Body of pancreas (tissue), 4 donors: ENCODE results near the gene GRIP2. TPM values are rescaled to one million over a fixed set of nuclear protein-coding genes. Genes with fewer than 3 reads are reported as not detected.

Source experiments
- ATAC-seq: fragments of 150-250 bp; one replicate; pipeline ENCODE4 v1.9.1; 2016
- DNase-seq, 4 donors: peaks; one replicate each; pipeline ENCODE4 v3.0.0-alpha.2; 2019
- H3K27ac ChIP-seq, 4 donors: fragments of 200-600 bp; sonication (generic); 1 replicate in 3 of 4; 2 replicates in 1 of 4; pipeline versions ENCODE4 v1.5.1 to v1.6.1; 2016 to 2019; ENCODE audit warnings: mild to moderate bottlenecking in 1 of 4, mixed read lengths in 1 of 4, moderate library complexity in 1 of 4
- H3K27me3 ChIP-seq, 2 donors: fragments of 200-600 bp; sonication (generic); one replicate each; pipeline ENCODE4 v1.6.0; 2016; ENCODE audit warnings: mild to moderate bottlenecking in 1 of 2
- H3K36me3 ChIP-seq, 2 donors: fragments of 200-600 bp; sonication (generic); replicated peaks in 1 of 2; 2 replicates each; pipeline ENCODE4 v1.5.1; 2016; ENCODE audit warnings: low read depth in 2 of 2; ENCODE audit not compliant: insufficient read depth in 1 of 2
- H3K4me1 ChIP-seq: fragments of 200-600 bp; sonication (generic); one replicate; pipeline ENCODE4 v1.6.0; 2016
- H3K4me3 ChIP-seq, 2 donors: fragments of 200-600 bp; sonication (generic); 1 replicate in 1 of 2; 2 replicates in 1 of 2; pipeline ENCODE4 v1.5.1; 2016 to 2019
- H3K9me3 ChIP-seq, 3 donors: fragments of 200-600 bp; sonication (generic); 1 replicate in 2 of 3; 2 replicates in 1 of 3; pipeline ENCODE4 v1.5.1; 2016
- POLR2A ChIP-seq, 3 donors: fragments of 450-650 bp; IDR thresholded peaks; one replicate each; pipeline ENCODE4 v1.6.1; 2016; ENCODE audit warnings: antibody characterized with exemption in 3 of 3, mild to moderate bottlenecking in 2 of 3
- WGBS, 2 donors: methylation state at CpG; one replicate each; pipeline ENCODE4 v1.1.5; 2017; 5-methylcytosine and 5-hydroxymethylcytosine counted together
- intact Hi-C: fragments of 100-400 bp; cut with DNase I; formaldehyde crosslinking; loops from one replicate; pipeline ENCODE4 v1.15.1; 2023
- total RNA-seq, 2 donors: library from RNA; depleted of rRNA; stranded (reverse); fragments of >200 nt; gene quantifications; one replicate each; pipeline ENCODE4 v1.1.0, GENCODE V29; 2016
- TF ChIP-seq, protein P1 (sequence below), 7 experiments: fragments of 450-650 bp in 4 of 7; fragments of 200-600 bp in 3 of 7; sonication (generic) in 3 of 7; IDR thresholded peaks; one replicate each; pipeline ENCODE4 v1.5.1; 2016 to 2019; ENCODE audit warnings: antibody characterized with exemption in 7 of 7

The GRIP2 gene
- total RNA-seq, 2 donors from 2014 or later: 0.26 to 0.99 TPM

DNA sequence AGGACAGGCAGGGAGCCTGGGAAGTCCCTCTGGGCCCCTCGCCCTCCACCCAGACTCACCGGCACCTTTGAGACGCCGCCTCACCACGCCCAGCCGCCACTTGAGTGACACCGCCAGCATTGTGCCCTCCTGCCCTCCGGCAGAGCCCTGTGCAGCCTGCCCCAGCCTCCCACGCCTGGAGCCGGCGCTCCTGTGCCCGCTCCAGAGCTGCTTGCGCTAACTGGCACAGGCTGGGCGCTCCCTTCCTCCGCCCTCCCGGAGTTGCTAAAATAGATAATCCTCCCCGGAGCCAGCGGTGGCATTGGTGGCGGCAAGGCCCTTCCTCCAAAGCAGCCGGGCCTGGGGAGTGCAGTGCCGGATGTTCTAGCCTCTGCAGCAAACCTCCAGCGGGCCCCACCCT is 15.7 kb upstream of the GRIP2 start:
- Histone ChIP-seq H3K9me3 (no peaks in the 10 kb centered on the region), H3K27ac (no peak overlapping the region), H3K27me3 (no peaks in the 10 kb centered on the region), H3K36me3 (no peaks in the 10 kb centered on the region), H3K4me1 (no peaks in the 10 kb centered on the region), H3K4me3 (no peak overlapping the region)
- TF ChIP-seq, protein P1, sequence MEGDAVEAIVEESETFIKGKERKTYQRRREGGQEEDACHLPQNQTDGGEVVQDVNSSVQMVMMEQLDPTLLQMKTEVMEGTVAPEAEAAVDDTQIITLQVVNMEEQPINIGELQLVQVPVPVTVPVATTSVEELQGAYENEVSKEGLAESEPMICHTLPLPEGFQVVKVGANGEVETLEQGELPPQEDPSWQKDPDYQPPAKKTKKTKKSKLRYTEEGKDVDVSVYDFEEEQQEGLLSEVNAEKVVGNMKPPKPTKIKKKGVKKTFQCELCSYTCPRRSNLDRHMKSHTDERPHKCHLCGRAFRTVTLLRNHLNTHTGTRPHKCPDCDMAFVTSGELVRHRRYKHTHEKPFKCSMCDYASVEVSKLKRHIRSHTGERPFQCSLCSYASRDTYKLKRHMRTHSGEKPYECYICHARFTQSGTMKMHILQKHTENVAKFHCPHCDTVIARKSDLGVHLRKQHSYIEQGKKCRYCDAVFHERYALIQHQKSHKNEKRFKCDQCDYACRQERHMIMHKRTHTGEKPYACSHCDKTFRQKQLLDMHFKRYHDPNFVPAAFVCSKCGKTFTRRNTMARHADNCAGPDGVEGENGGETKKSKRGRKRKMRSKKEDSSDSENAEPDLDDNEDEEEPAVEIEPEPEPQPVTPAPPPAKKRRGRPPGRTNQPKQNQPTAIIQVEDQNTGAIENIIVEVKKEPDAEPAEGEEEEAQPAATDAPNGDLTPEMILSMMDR (IDR thresholded peaks at IDR 0.05): no peak
- TF ChIP-seq POLR2A (IDR thresholded peaks at IDR 0.05): no peak
- WGBS, 2 donors: 26 to 28% methylated on average over 8 to 22 of the region's 22 CpGs
- intact Hi-C loops: no loop called here
- ATAC-seq (no peak), DNase-seq (no peak)

DNA sequence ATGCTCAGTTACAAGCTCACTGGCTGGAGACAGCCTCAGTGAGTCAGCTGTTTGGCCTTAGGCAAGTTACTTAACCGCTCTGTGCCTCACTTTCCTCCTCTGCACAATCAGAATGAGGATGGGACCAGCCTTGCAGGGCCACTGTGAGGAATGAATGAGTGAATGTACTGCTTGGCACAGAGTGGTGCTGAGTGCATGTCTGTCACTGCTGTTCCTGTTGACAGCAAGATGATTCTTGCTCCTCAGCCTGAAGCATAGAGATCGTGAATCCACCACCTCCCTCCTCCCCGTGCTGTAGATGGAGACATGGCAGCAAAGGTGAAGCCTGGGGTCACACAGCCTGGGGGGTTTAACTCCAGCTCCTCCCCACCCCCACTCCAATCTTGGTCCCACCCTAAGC is 14.6 kb upstream of the GRIP2 start:
- no peak for TF ChIP-seq POLR2A (IDR thresholded peaks at IDR 0.05)
- TF ChIP-seq, protein P1 (IDR thresholded peaks at IDR 0.05): no peak
- Histone ChIP-seq H3K36me3 (no peaks in the 10 kb centered on the region), H3K9me3 (no peaks in the 10 kb centered on the region), H3K4me1 (no peaks in the 10 kb centered on the region), H3K4me3 (no peak overlapping the region), H3K27me3 (no peaks in the 10 kb centered on the region), H3K27ac (no peak overlapping the region)
- intact Hi-C loops: no loop called here
- ATAC-seq (no peak), DNase-seq (no peak)
- 84 to 90% methylated on average over 3 of the region's 3 CpGs for WGBS, 2 donors

DNA sequence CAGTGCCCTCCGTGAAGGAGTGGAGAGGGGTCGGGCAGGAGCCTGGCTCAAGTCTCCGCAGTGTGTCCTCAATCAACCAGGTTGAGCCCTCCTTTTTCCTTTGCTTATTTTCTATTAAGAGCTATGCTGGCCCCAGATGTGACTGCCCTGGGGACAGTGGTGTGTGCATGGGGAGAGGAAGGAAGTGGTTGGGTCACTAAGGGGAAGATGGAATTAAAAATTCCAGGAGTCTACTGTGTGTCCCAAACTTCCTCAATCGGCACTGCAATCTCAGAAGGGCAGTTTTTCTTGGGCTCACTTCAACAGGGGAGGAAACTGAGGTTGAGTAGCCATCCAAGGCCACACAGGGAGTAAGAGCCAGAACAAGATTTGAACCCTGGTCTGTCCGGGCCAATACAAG is 13.7 kb upstream of the GRIP2 start:
- Histone ChIP-seq H3K9me3 (no peaks in the 10 kb centered on the region), H3K4me1 (no peaks in the 10 kb centered on the region), H3K27ac (no peak overlapping the region), H3K4me3 (no peak overlapping the region), H3K36me3 (no peaks in the 10 kb centered on the region), H3K27me3 (no peaks in the 10 kb centered on the region)
- intact Hi-C loops: no loop called here
- TF ChIP-seq POLR2A (IDR thresholded peaks at IDR 0.05): no peak
- TF ChIP-seq, protein P1 (IDR thresholded peaks at IDR 0.05): no peak
- no peak for ATAC-seq
- no peak for DNase-seq
- 50 to 68% methylated on average over 5 of the region's 5 CpGs for WGBS, 2 donors

DNA sequence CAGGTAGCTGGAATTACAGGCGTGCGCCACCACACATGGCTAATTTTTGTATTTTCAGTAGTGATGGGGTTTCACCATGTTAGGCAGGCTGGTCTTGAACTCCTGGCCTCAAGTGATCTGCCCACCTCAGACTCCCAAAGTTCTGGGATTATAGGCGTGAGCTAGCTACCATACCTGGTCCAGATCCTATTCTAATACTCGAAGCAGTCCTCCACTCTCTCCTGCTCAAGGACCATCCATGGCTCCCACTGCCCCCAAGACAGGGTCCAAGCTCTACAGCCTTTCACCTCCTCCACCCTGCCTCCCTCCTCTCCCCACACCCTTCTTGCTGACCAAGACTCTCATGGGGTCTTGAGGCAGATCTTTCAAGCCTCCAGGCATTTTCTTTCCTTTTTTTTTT is 12.6 kb upstream of the GRIP2 start:
- H3K27me3 ChIP-seq: no peaks in the 10 kb centered on the region
- H3K9me3 ChIP-seq: no peaks in the 10 kb centered on the region
- no peak overlapping the region for H3K27ac ChIP-seq
- no peak for ATAC-seq
- H3K4me3 ChIP-seq: no peak overlapping the region
- WGBS, 2 donors: 84 to 90% methylated on average over 4 of the region's 4 CpGs
- H3K36me3 ChIP-seq: no peaks in the 10 kb centered on the region
- intact Hi-C loops: no loop called here
- TF ChIP-seq POLR2A (IDR thresholded peaks at IDR 0.05): no peak
- TF ChIP-seq, protein P1 (IDR thresholded peaks at IDR 0.05): no peak
- no peaks in the 10 kb centered on the region for H3K4me1 ChIP-seq
- no peak for DNase-seq

DNA sequence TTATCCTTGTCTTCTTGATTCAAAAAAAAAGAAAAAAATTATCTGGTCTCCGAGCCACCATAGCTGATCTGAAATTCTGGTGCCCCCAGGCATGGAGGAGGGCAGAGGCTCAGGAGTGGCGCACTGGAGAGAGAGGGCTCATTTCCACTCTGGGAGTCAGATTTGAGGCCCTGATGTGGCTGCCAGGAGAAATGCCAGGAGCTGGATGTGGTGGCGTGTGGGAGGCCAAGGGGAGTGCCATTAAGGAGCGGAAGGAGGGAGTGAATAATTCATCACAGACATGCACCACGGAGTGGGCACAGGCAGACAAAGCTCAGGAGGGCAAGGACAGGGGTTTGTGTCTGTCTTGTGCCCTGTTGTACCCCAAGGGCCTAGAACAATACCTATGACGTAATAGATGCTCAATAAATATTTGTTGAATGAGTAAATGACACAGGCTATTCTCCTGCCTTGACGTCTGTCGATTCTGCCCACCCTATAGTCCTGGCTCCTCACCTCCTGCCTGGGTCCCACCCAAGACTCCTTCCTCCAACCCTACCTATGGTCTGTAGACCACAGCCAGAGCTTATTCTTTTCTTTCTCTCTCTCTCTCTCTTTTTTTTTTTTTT is 12.0 kb upstream of the GRIP2 start:
- no peak overlapping the region for H3K27ac ChIP-seq
- DNase-seq (no peak), ATAC-seq (no peak)
- no peaks in the 10 kb centered on the region for H3K9me3 ChIP-seq
- 81 to 84% methylated on average over 8 of the region's 8 CpGs for WGBS, 2 donors
- no peaks in the 10 kb centered on the region for H3K36me3 ChIP-seq
- H3K4me1 ChIP-seq: no peaks in the 10 kb centered on the region
- H3K27me3 ChIP-seq: no peaks in the 10 kb centered on the region
- intact Hi-C loops: no loop called here
- no peak for TF ChIP-seq POLR2A (IDR thresholded peaks at IDR 0.05)
- TF ChIP-seq, protein P1 (IDR thresholded peaks at IDR 0.05): no peak
- H3K4me3 ChIP-seq: no peak overlapping the region
